Skeletal muscle tissue (tissue), 4 donors: ENCODE measurements around the gene CA9. TPM values are rescaled to one million over a fixed set of nuclear protein-coding genes. Genes with fewer than 3 reads are reported as not detected.

ENCODE experiments used
- H3K27ac ChIP-seq: one replicate; pipeline ENCODE4 v1.7.0; 2013; ENCODE audit warnings: mild to moderate bottlenecking, low read depth, low read length, inconsistent platforms
- H3K27me3 ChIP-seq, 3 donors: one replicate each; pipeline ENCODE4 v1.7.0; 2013; ENCODE audit warnings: low read length in 3 of 3; ENCODE audit not compliant: control insufficient read depth in 3 of 3, insufficient read depth in 3 of 3
- H3K36me3 ChIP-seq, 3 donors: one replicate each; pipeline ENCODE4 v1.7.0; 2013; ENCODE audit warnings: low read length in 3 of 3; ENCODE audit not compliant: control insufficient read depth in 3 of 3, insufficient read depth in 3 of 3
- H3K4me1 ChIP-seq, 3 donors: one replicate each; pipeline ENCODE4 v1.7.0; 2013; ENCODE audit warnings: low read length in 3 of 3, mild to moderate bottlenecking in 3 of 3; ENCODE audit not compliant: control insufficient read depth in 3 of 3, insufficient read depth in 3 of 3
- H3K4me3 ChIP-seq, 3 donors: one replicate each; pipeline ENCODE4 v1.7.0; 2013; ENCODE audit warnings: low read length in 3 of 3
- H3K9ac ChIP-seq, 3 donors: one replicate each; pipeline ENCODE4 v1.7.0; 2013; ENCODE audit warnings: low read length in 3 of 3, mild to moderate bottlenecking in 3 of 3, moderate library complexity in 2 of 3, low read depth in 1 of 3
- H3K9me3 ChIP-seq, 3 donors: one replicate each; pipeline ENCODE4 v1.7.0; 2013; ENCODE audit warnings: low read length in 3 of 3; ENCODE audit not compliant: control insufficient read depth in 3 of 3
- total RNA-seq: library from RNA; depleted of rRNA; stranded (reverse); fragments of >200 nt; gene quantifications from one replicate; pipeline ENCODE4 v1.2.3, GENCODE V29; 2014
- donor health status: Osteomylitis.

Gene CA9
- total RNA-seq, 1 donor from 2014 or later = under 0.01 TPM

- H3K36me3 ChIP-seq = peaks cover 49 to 53% (median 49%) of the 10 kb centered on the region in 3 donors
- H3K27me3 ChIP-seq = no peaks in the 10 kb centered on the region
- no peaks in the 10 kb centered on the region for H3K9me3 ChIP-seq
- H3K4me3 ChIP-seq = no peak overlapping the region
- H3K27ac ChIP-seq = peak overlapping the region; percentile 98
- no peak overlapping the region for H3K9ac ChIP-seq
- H3K4me1 ChIP-seq = peaks cover 27 to 62% (median 29%) of the 10 kb centered on the region in 3 donors
Measured at GRCh38 chr9:35683323-35683722, 9.6 kb downstream of the CA9 start.

GRCh38 chr9:35684921-35685320, 11.2 kb downstream of the CA9 start:
- peak overlapping the region; percentile 75 to 98 (median 96) for H3K4me3 ChIP-seq
- peak overlapping the region; percentile 99 to 100 (median 100) for H3K9ac ChIP-seq
- H3K4me1 ChIP-seq = peaks cover 28 to 73% (median 30%) of the 10 kb centered on the region in 3 donors
- no peaks in the 10 kb centered on the region for H3K27me3 ChIP-seq
- no peaks in the 10 kb centered on the region for H3K9me3 ChIP-seq
- H3K27ac ChIP-seq = peak overlapping the region; percentile 98
- H3K36me3 ChIP-seq = peaks cover 49 to 63% (median 56%) of the 10 kb centered on the region in 3 donors

- no peaks in the 10 kb centered on the region for H3K9me3 ChIP-seq
- peaks cover 28 to 73% (median 30%) of the 10 kb centered on the region in 3 donors for H3K4me1 ChIP-seq
- H3K27me3 ChIP-seq = no peaks in the 10 kb centered on the region
- H3K27ac ChIP-seq = peak overlapping the region; percentile 98
- H3K9ac ChIP-seq = peak overlapping the region; percentile 99 to 100 (median 100)
- H3K4me3 ChIP-seq = peak overlapping the region; percentile 75 to 98 (median 96)
- H3K36me3 ChIP-seq = peaks cover 49 to 63% (median 56%) of the 10 kb centered on the region in 3 donors
Measured at GRCh38 chr9:35685506-35685905, 11.8 kb downstream of the CA9 start.

GRCh38 chr9:35686222-35687203, 12.8 kb downstream of the CA9 start:
- peak overlapping the region; percentile 98 for H3K27ac ChIP-seq
- H3K27me3 ChIP-seq = no peaks in the 10 kb centered on the region
- H3K36me3 ChIP-seq = peaks cover 49 to 63% (median 56%) of the 10 kb centered on the region in 3 donors
- H3K9ac ChIP-seq = peak overlapping the region; percentile 99 to 100 (median 100)
- H3K9me3 ChIP-seq = no peaks in the 10 kb centered on the region
- peak overlapping the region; percentile 90 to 98 (median 96) for H3K4me3 ChIP-seq
- peaks cover 31 to 77% (median 34%) of the 10 kb centered on the region in 3 donors for H3K4me1 ChIP-seq

GRCh38 chr9:35687306-35687705, 13.6 kb downstream of the CA9 start:
- H3K4me3 ChIP-seq = peak overlapping the region; percentile 90 to 98 (median 96)
- H3K4me1 ChIP-seq = peaks cover 31 to 77% (median 37%) of the 10 kb centered on the region in 3 donors
- peak overlapping the region; percentile 99 to 100 (median 100) for H3K9ac ChIP-seq

GRCh38 chr9:35687972-35688557, 14.3 kb downstream of the CA9 start:
- Histone ChIP-seq H3K9me3 (no peaks in the 10 kb centered on the region), H3K27ac (peak overlapping the region; percentile 98), H3K27me3 (no peaks in the 10 kb centered on the region), H3K9ac (peak overlapping the region; percentile 99 to 100 (median 100)), H3K4me3 (peak overlapping the region; percentile 90 to 98 (median 96)), H3K36me3 (peaks cover 43 to 56% (median 48%) of the 10 kb centered on the region in 3 donors), H3K4me1 (peaks cover 31 to 70% (median 37%) of the 10 kb centered on the region in 3 donors)

More at GRCh38 chr9:35687306-35687705, 13.6 kb downstream of the CA9 start:
- H3K27ac ChIP-seq = peak overlapping the region; percentile 98
- H3K9me3 ChIP-seq = no peaks in the 10 kb centered on the region
- H3K36me3 ChIP-seq = peaks cover 49 to 63% (median 56%) of the 10 kb centered on the region in 3 donors
- H3K27me3 ChIP-seq = no peaks in the 10 kb centered on the region

GRCh38 chr9:35688558-35689541, 15.1 kb downstream of the CA9 start:
- peak overlapping the region; percentile 90 to 98 (median 96) for H3K4me3 ChIP-seq
- H3K4me1 ChIP-seq = peaks cover 31 to 62% (median 37%) of the 10 kb centered on the region in 3 donors
- H3K36me3 ChIP-seq = peaks cover 35 to 48% (median 40%) of the 10 kb centered on the region in 3 donors
- peak overlapping the region; percentile 99 to 100 (median 100) for H3K9ac ChIP-seq
- no peaks in the 10 kb centered on the region for H3K27me3 ChIP-seq
- H3K9me3 ChIP-seq = no peaks in the 10 kb centered on the region
- peak overlapping the region; percentile 98 for H3K27ac ChIP-seq

- no peaks in the 10 kb centered on the region for H3K9me3 ChIP-seq
- H3K27me3 ChIP-seq = no peaks in the 10 kb centered on the region
- peaks cover 26 to 40% (median 32%) of the 10 kb centered on the region in 3 donors for H3K36me3 ChIP-seq
- H3K9ac ChIP-seq = peak within 1 kb of the TSS; percentile 99 to 100 (median 100)
- H3K27ac ChIP-seq = peak within 1 kb of the TSS; percentile 98
- H3K4me3 ChIP-seq = peak within 1 kb of the TSS; percentile 90 to 98 (median 96)
- peaks cover 30 to 53% (median 31%) of the 10 kb centered on the region in 3 donors for H3K4me1 ChIP-seq
Measured at GRCh38 chr9:35689542-35690293, 16.0 kb downstream of the CA9 start, which contains the start of gene TPM2. TPM2 (minus strand) TSS chr9:35689925; CDS start chr9:35689817, 108 bp downstream.
